Stimulated activated naive B cell treated with anti-CD40 and anti-IgM and Interleukin-4, amounts not matched to agents 10 μg/mL and 1 μg/mL and 100 μg/mL, for 72 hours (primary cell): ENCODE data around the gene CRTAC1.
A peak's percentile ranks its signal among the peaks of the same experiment; 100 is the strongest.

ENCODE experiments used
- ATAC-seq, 2 donors: fragments of 150-1000 bp; cut with Tn5 transposase; replicated peaks; 2 replicates each; pipeline ENCODE4 v1.10.0; 2021; ENCODE audit warnings: moderate library complexity in 1 of 2
- DNase-seq: peaks from one replicate; pipeline ENCODE4 v3.0.0; 2021
- H3K27ac Mint-ChIP-seq: one replicate; pipeline ENCODE4 v1.8.0; 2022; ENCODE audit warnings: mild to moderate bottlenecking, mixed read lengths
- H3K27me3 Mint-ChIP-seq, 2 donors: one replicate each; pipeline ENCODE4 v1.8.0; 2022; ENCODE audit warnings: mixed read lengths in 2 of 2
- H3K36me3 Mint-ChIP-seq, 2 donors: one replicate each; pipeline ENCODE4 v1.8.0; 2022; ENCODE audit warnings: mixed read lengths in 2 of 2, mild to moderate bottlenecking in 1 of 2
- H3K4me1 Mint-ChIP-seq, 2 donors: one replicate each; pipeline ENCODE4 v1.8.0; 2022; ENCODE audit warnings: mixed read lengths in 2 of 2, mild to moderate bottlenecking in 1 of 2
- H3K4me3 Mint-ChIP-seq, 2 donors: one replicate each; pipeline ENCODE4 v1.8.0; 2022; ENCODE audit warnings: mild to moderate bottlenecking in 2 of 2, mixed read lengths in 2 of 2, moderate library complexity in 1 of 2
- H3K9me3 Mint-ChIP-seq, 2 donors: one replicate each; pipeline ENCODE4 v1.8.0; 2022; ENCODE audit warnings: mixed read lengths in 2 of 2, mild to moderate bottlenecking in 1 of 2

CRTAC1 gene

GRCh38 chr10:97882142-97883091, 148.0 kb downstream of the CRTAC1 start:
- no peak overlapping the region for H3K27ac Mint-ChIP-seq
- no peaks in the 10 kb centered on the region for H3K4me1 Mint-ChIP-seq
- peaks cover 17 to 20% of the 10 kb centered on the region in 2 donors for H3K27me3 Mint-ChIP-seq
- no peak overlapping the region for H3K4me3 Mint-ChIP-seq
- DNase-seq (peak; percentile 9), ATAC-seq (peak in 1 of 2 donors; percentile 48)
- peaks cover 0 to 3% of the 10 kb centered on the region in 2 donors for H3K9me3 Mint-ChIP-seq
- H3K36me3 Mint-ChIP-seq = no peaks in the 10 kb centered on the region

- Mint-ChIP-seq H3K27ac (no peak overlapping the region), H3K36me3 (no peaks in the 10 kb centered on the region), H3K9me3 (peaks cover 0 to 3% of the 10 kb centered on the region in 2 donors), H3K4me1 (no peaks in the 10 kb centered on the region), H3K4me3 (no peak overlapping the region), H3K27me3 (peaks cover 25% of the 10 kb centered on the region in 2 donors)
- DNase-seq (no peak), ATAC-seq (no peak)
Observed at GRCh38 chr10:97880109-97880508, 150.3 kb downstream of the CRTAC1 start.

GRCh38 chr10:97879241-97879640, 151.2 kb downstream of the CRTAC1 start:
- no peak overlapping the region for H3K27ac Mint-ChIP-seq
- ATAC-seq (no peak), DNase-seq (no peak)
- peaks cover 30 to 31% of the 10 kb centered on the region in 2 donors for H3K27me3 Mint-ChIP-seq
- H3K4me3 Mint-ChIP-seq = no peak overlapping the region
- no peaks in the 10 kb centered on the region for H3K4me1 Mint-ChIP-seq
- H3K36me3 Mint-ChIP-seq = no peaks in the 10 kb centered on the region
- H3K9me3 Mint-ChIP-seq = peaks cover 0 to 3% of the 10 kb centered on the region in 2 donors

- DNase-seq (no peak), ATAC-seq (no peak)
- no peaks in the 10 kb centered on the region for H3K4me1 Mint-ChIP-seq
- H3K4me3 Mint-ChIP-seq = no peak overlapping the region
- peaks cover 0 to 3% of the 10 kb centered on the region in 2 donors for H3K9me3 Mint-ChIP-seq
- no peaks in the 10 kb centered on the region for H3K36me3 Mint-ChIP-seq
- H3K27me3 Mint-ChIP-seq = peaks cover 21 to 22% of the 10 kb centered on the region in 2 donors
- no peak overlapping the region for H3K27ac Mint-ChIP-seq
Observed at GRCh38 chr10:97876402-97876801, 154.0 kb downstream of the CRTAC1 start.

- no peak overlapping the region for H3K4me3 Mint-ChIP-seq
- no peak for DNase-seq
- ATAC-seq = no peak
- H3K36me3 Mint-ChIP-seq = no peaks in the 10 kb centered on the region
- H3K27ac Mint-ChIP-seq = no peak overlapping the region
- peaks cover 0 to 3% of the 10 kb centered on the region in 2 donors for H3K9me3 Mint-ChIP-seq
- H3K4me1 Mint-ChIP-seq = no peaks in the 10 kb centered on the region
- H3K27me3 Mint-ChIP-seq = peaks cover 17 to 19% of the 10 kb centered on the region in 2 donors
Observed at GRCh38 chr10:97875391-97875790, 155.0 kb downstream of the CRTAC1 start.

GRCh38 chr10:97874332-97874731, 156.1 kb downstream of the CRTAC1 start:
- peaks cover 0 to 2% of the 10 kb centered on the region in 2 donors for H3K9me3 Mint-ChIP-seq
- H3K4me3 Mint-ChIP-seq = no peak overlapping the region
- no peak overlapping the region for H3K27ac Mint-ChIP-seq
- peaks cover 15 to 29% of the 10 kb centered on the region in 2 donors for H3K27me3 Mint-ChIP-seq
- ATAC-seq (no peak), DNase-seq (no peak)
- no peaks in the 10 kb centered on the region for H3K36me3 Mint-ChIP-seq
- H3K4me1 Mint-ChIP-seq = peaks cover 4 to 5% of the 10 kb centered on the region in 2 donors

- H3K27ac Mint-ChIP-seq = no peak overlapping the region
- H3K27me3 Mint-ChIP-seq = peaks cover 11 to 33% of the 10 kb centered on the region in 2 donors
Observed at GRCh38 chr10:97873569-97873968, 156.9 kb downstream of the CRTAC1 start.

GRCh38 chr10:97870990-97871389, 159.4 kb downstream of the CRTAC1 start:
- Mint-ChIP-seq H3K36me3 (no peaks in the 10 kb centered on the region), H3K4me1 (peaks cover 6 to 8% of the 10 kb centered on the region in 2 donors), H3K4me3 (no peak overlapping the region), H3K27ac (no peak overlapping the region), H3K9me3 (no peaks in the 10 kb centered on the region), H3K27me3 (peaks cover 11 to 36% of the 10 kb centered on the region in 2 donors)
- DNase-seq (no peak), ATAC-seq (no peak)

More at GRCh38 chr10:97873569-97873968, 156.9 kb downstream of the CRTAC1 start:
- no peak overlapping the region for H3K4me3 Mint-ChIP-seq
- H3K9me3 Mint-ChIP-seq = no peaks in the 10 kb centered on the region
- H3K4me1 Mint-ChIP-seq = peaks cover 6 to 8% of the 10 kb centered on the region in 2 donors
- DNase-seq = no peak
- no peaks in the 10 kb centered on the region for H3K36me3 Mint-ChIP-seq
- no peak for ATAC-seq

- peaks cover 6 to 8% of the 10 kb centered on the region in 2 donors for H3K4me1 Mint-ChIP-seq
- ATAC-seq (peak; percentile 96 to 99), DNase-seq (peak; percentile 59)
- no peak overlapping the region for H3K27ac Mint-ChIP-seq
- H3K36me3 Mint-ChIP-seq = no peaks in the 10 kb centered on the region
- H3K27me3 Mint-ChIP-seq = peaks cover 5 to 24% of the 10 kb centered on the region in 2 donors
- no peaks in the 10 kb centered on the region for H3K9me3 Mint-ChIP-seq
- H3K4me3 Mint-ChIP-seq = no peak overlapping the region
Observed at GRCh38 chr10:97869091-97870042, 161.1 kb downstream of the CRTAC1 start.

- H3K36me3 Mint-ChIP-seq = no peaks in the 10 kb centered on the region
- H3K27ac Mint-ChIP-seq = no peak overlapping the region
- no peak overlapping the region for H3K4me3 Mint-ChIP-seq
- DNase-seq (no peak), ATAC-seq (no peak)
- H3K9me3 Mint-ChIP-seq = no peaks in the 10 kb centered on the region
- H3K27me3 Mint-ChIP-seq = peaks cover 12 to 24% of the 10 kb centered on the region in 2 donors
- H3K4me1 Mint-ChIP-seq = peaks cover 6 to 8% of the 10 kb centered on the region in 2 donors
Observed at GRCh38 chr10:97868134-97868685, 162.2 kb downstream of the CRTAC1 start.

GRCh38 chr10:97867220-97867800, 163.1 kb downstream of the CRTAC1 start:
- no peaks in the 10 kb centered on the region for H3K36me3 Mint-ChIP-seq
- H3K27me3 Mint-ChIP-seq = peaks cover 18 to 32% of the 10 kb centered on the region in 2 donors
- ATAC-seq (no peak), DNase-seq (no peak)
- H3K9me3 Mint-ChIP-seq = no peaks in the 10 kb centered on the region
- H3K27ac Mint-ChIP-seq = no peak overlapping the region
- peaks cover 6 to 8% of the 10 kb centered on the region in 2 donors for H3K4me1 Mint-ChIP-seq
- H3K4me3 Mint-ChIP-seq = no peak overlapping the region

GRCh38 chr10:97866524-97867219, 163.7 kb downstream of the CRTAC1 start:
- H3K9me3 Mint-ChIP-seq = no peaks in the 10 kb centered on the region
- DNase-seq (no peak), ATAC-seq (no peak)
- H3K4me3 Mint-ChIP-seq = no peak overlapping the region
- no peaks in the 10 kb centered on the region for H3K36me3 Mint-ChIP-seq
- H3K27ac Mint-ChIP-seq = no peak overlapping the region
- H3K4me1 Mint-ChIP-seq = peaks cover 6 to 8% of the 10 kb centered on the region in 2 donors
- peaks cover 18 to 32% of the 10 kb centered on the region in 2 donors for H3K27me3 Mint-ChIP-seq

GRCh38 chr10:97865488-97865887, 164.9 kb downstream of the CRTAC1 start:
- Mint-ChIP-seq H3K4me3 (no peak overlapping the region), H3K36me3 (no peaks in the 10 kb centered on the region), H3K27me3 (peaks cover 28% of the 10 kb centered on the region in 2 donors), H3K9me3 (no peaks in the 10 kb centered on the region), H3K27ac (no peak overlapping the region), H3K4me1 (peaks cover 6 to 8% of the 10 kb centered on the region in 2 donors)
- ATAC-seq = no peak
- no peak for DNase-seq
